Measurements from ENCODE around the gene VSTM2B.

The VSTM2B gene

GRCh38 chr19:29588095-29588494, 62.3 kb downstream of the VSTM2B start:
- TF ChIP-seq TAF1 (IDR thresholded peaks at IDR 0.05; ENCODE audit: borderline replicate concordance, insufficient read depth, low read length) = no peak
- TF ChIP-seq FOXP2 (optimal IDR thresholded peaks at IDR 0.05; ENCODE audit: borderline replicate concordance, extremely low read depth, extremely low read length, insufficient read depth) = no peak
- no peak for TF ChIP-seq POLR2AphosphoS5 (IDR thresholded peaks at IDR 0.05; ENCODE audit: low read depth, low read length)
- no peak for TF ChIP-seq SIN3A (IDR thresholded peaks at IDR 0.05; ENCODE audit: borderline replicate concordance, insufficient read depth, low read length)
- no peak for TF ChIP-seq REST (IDR thresholded peaks at IDR 0.05; ENCODE audit: insufficient read depth in 1 of 2, low read depth in 2 of 2, low read length in 2 of 2)

- TF ChIP-seq FOXP2 (optimal IDR thresholded peaks at IDR 0.05; ENCODE audit: borderline replicate concordance, extremely low read depth, extremely low read length, insufficient read depth) (no peak), REST (IDR thresholded peaks at IDR 0.05; ENCODE audit: insufficient read depth in 1 of 2, low read depth in 2 of 2, low read length in 2 of 2) (no peak), TAF1 (IDR thresholded peaks at IDR 0.05; ENCODE audit: borderline replicate concordance, insufficient read depth, low read length) (no peak)
Observed at GRCh38 chr19:29590278-29590677, 64.5 kb downstream of the VSTM2B start.

- TF ChIP-seq FOXP2 (optimal IDR thresholded peaks at IDR 0.05; ENCODE audit: borderline replicate concordance, extremely low read depth, extremely low read length, insufficient read depth) = no peak
- no peak for TF ChIP-seq SIN3A (IDR thresholded peaks at IDR 0.05; ENCODE audit: borderline replicate concordance, insufficient read depth, low read length)
- TF ChIP-seq POLR2AphosphoS5 (IDR thresholded peaks at IDR 0.05; ENCODE audit: low read depth, low read length) = no peak
- no peak for TF ChIP-seq REST (IDR thresholded peaks at IDR 0.05; ENCODE audit: insufficient read depth in 1 of 2, low read depth in 2 of 2, low read length in 2 of 2)
- TF ChIP-seq TAF1 (IDR thresholded peaks at IDR 0.05; ENCODE audit: borderline replicate concordance, insufficient read depth, low read length) = no peak
Observed at GRCh38 chr19:29591670-29592069, 65.9 kb downstream of the VSTM2B start.

- TF ChIP-seq FOXP2 (optimal IDR thresholded peaks at IDR 0.05; ENCODE audit: borderline replicate concordance, extremely low read depth, extremely low read length, insufficient read depth) = no peak
- TF ChIP-seq REST (IDR thresholded peaks at IDR 0.05; ENCODE audit: insufficient read depth in 1 of 2, low read depth in 2 of 2, low read length in 2 of 2) = no peak
- TF ChIP-seq TAF1 (IDR thresholded peaks at IDR 0.05; ENCODE audit: borderline replicate concordance, insufficient read depth, low read length) = no peak
- TF ChIP-seq SIN3A (IDR thresholded peaks at IDR 0.05; ENCODE audit: borderline replicate concordance, insufficient read depth, low read length) = no peak
- TF ChIP-seq POLR2AphosphoS5 (IDR thresholded peaks at IDR 0.05; ENCODE audit: low read depth, low read length) = no peak
Observed at GRCh38 chr19:29593869-29594268, 68.1 kb downstream of the VSTM2B start.

GRCh38 chr19:29596080-29596727, 70.4 kb downstream of the VSTM2B start:
- TF ChIP-seq POLR2AphosphoS5 (IDR thresholded peaks at IDR 0.05; ENCODE audit: low read depth, low read length) (no peak), SIN3A (IDR thresholded peaks at IDR 0.05; ENCODE audit: borderline replicate concordance, insufficient read depth, low read length) (no peak), FOXP2 (optimal IDR thresholded peaks at IDR 0.05; ENCODE audit: borderline replicate concordance, extremely low read depth, extremely low read length, insufficient read depth) (no peak), TAF1 (IDR thresholded peaks at IDR 0.05; ENCODE audit: borderline replicate concordance, insufficient read depth, low read length) (no peak)
